LNCAP (cell line): ENCODE measurements around the gene MMP2.
A peak's percentile ranks its signal among the peaks of the same experiment; 100 is the strongest.

Experiments
- CTCF ChIP-seq: fragments of 450-650 bp; IDR thresholded peaks from 2 replicates; pipeline ENCODE4 v1.5.1; 2017; ENCODE audit warnings: mild to moderate bottlenecking

The MMP2 gene

GRCh38 chr16:55462241-55462640 lies 16.8 kb upstream of the MMP2 start:
- TF ChIP-seq CTCF, result no peak

GRCh38 chr16:55464375-55464774 lies 14.6 kb upstream of the MMP2 start:
- TF ChIP-seq CTCF, result no peak

- peak; percentile 99 for TF ChIP-seq CTCF
These were observed 13.7 kb upstream of the MMP2 start for GRCh38 chr16:55465077-55465896.

GRCh38 chr16:55466209-55466608 lies 12.8 kb upstream of the MMP2 start:
- TF ChIP-seq CTCF, result no peak

- TF ChIP-seq CTCF, result no peak
These were observed 11.1 kb upstream of the MMP2 start for GRCh38 chr16:55467898-55468297.

GRCh38 chr16:55468352-55468990 lies 10.5 kb upstream of the MMP2 start:
- no peak for TF ChIP-seq CTCF

GRCh38 chr16:55469821-55470532 lies 9.0 kb upstream of the MMP2 start:
- TF ChIP-seq CTCF, result no peak
